Heart right ventricle (tissue), 16 donors: ENCODE results near the gene SELL. TPM values are rescaled to one million over a fixed set of nuclear protein-coding genes. Genes with fewer than 3 reads are reported as not detected.

Experiments used
- ATAC-seq, 8 donors: fragments of 200-7000 bp; cut with Tn5 transposase; one replicate each; pipeline ENCODE4 v1.9.1; 2020; ENCODE audit warnings: mild to moderate bottlenecking in 8 of 8, moderate library complexity in 8 of 8, moderate number of reproducible peaks in 1 of 8
- DNase-seq, 2 donors: peaks; one replicate each; pipeline ENCODE4 v3.0.0-alpha.2; 2020
- H3K27ac ChIP-seq, 10 donors: fragments of 200-600 bp; sonication (generic) in 2 of 10; one replicate each; pipeline versions ENCODE4 v1.5.0 to v1.8.0; 2020 to 2022; ENCODE audit warnings: mild to moderate bottlenecking in 3 of 10
- H3K27me3 ChIP-seq, 7 donors: fragments of 200-600 bp; one replicate each; pipeline ENCODE4 v1.8.0; 2021 to 2022; ENCODE audit warnings: mild to moderate bottlenecking in 2 of 7
- H3K36me3 ChIP-seq, 9 donors: fragments of 200-600 bp; sonication (generic) in 1 of 9; one replicate each; pipeline versions ENCODE4 v1.5.0 to v1.8.0; 2020 to 2022; ENCODE audit warnings: mild to moderate bottlenecking in 2 of 9
- H3K4me1 ChIP-seq, 9 donors: fragments of 200-600 bp; sonication (generic) in 1 of 9; one replicate each; pipeline versions ENCODE4 v1.5.0 to v1.8.0; 2020 to 2022; ENCODE audit warnings: mild to moderate bottlenecking in 4 of 9
- H3K4me3 ChIP-seq, 10 donors: fragments of 200-600 bp; sonication (generic) in 2 of 10; one replicate each; pipeline versions ENCODE4 v1.5.0 to v1.8.0; 2020 to 2022; ENCODE audit warnings: mild to moderate bottlenecking in 7 of 10, moderate library complexity in 2 of 10
- H3K9me3 ChIP-seq, 11 donors: fragments of 200-600 bp in 10 of 11; sonication (generic) in 2 of 11; one replicate each; pipeline versions ENCODE4 v1.5.0 to v1.8.0; 2013 to 2022; ENCODE audit warnings: mild to moderate bottlenecking in 2 of 11, control low read depth in 1 of 11, moderate library complexity in 1 of 11
- CTCF ChIP-seq, 9 donors: fragments of 200-600 bp; sonication (generic) in 2 of 9; IDR thresholded peaks; one replicate each; pipeline versions ENCODE4 v1.5.0 to v1.8.0; 2021 to 2022; ENCODE audit warnings: antibody characterized with exemption in 9 of 9, mild to moderate bottlenecking in 5 of 9, moderate library complexity in 1 of 9
- WGBS, 2 donors: extraction: QIAGEN DNeasy Blood & Tissue Kit; methylation state at CpG; one replicate each; pipeline ENCODE4 v1.1.7; 2013; ENCODE audit warnings: inconsistent platforms in 1 of 2; 5-methylcytosine and 5-hydroxymethylcytosine counted together
- intact Hi-C, 10 donors: fragments of 100-400 bp; cut with DNase I; formaldehyde crosslinking; loops; one replicate each; pipeline versions ENCODE4 v1.11.1 to v1.14.2; 2022
- polyA plus RNA-seq, 2 donors: library from polyadenylated mRNA; stranded (reverse); fragments of 200-250 nt; gene quantifications; one replicate each; pipeline ENCODE4 v1.2.3, GENCODE V29; 2013
- total RNA-seq, 10 donors: library from RNA; stranded (reverse); fragmentation: NEBNext Ultra II Directional in 3 of 10; extraction: Animal tissue kit (Norgen Biotek cat#: 25700) in 3 of 10; gene quantifications; one replicate each; pipeline versions ENCODE4 v1.2.1 to v1.2.4, GENCODE V29; 2021 to 2023
- donor health status: Arrhythmogenic right ventricular cardiomyopathy.
- donor health status: ischemic (EF 13 %, LVEDD 7.1; RV severe dilation, severe dysfunction).
- donor health status: healthy with polysubstance abuse.
- donor health status: DM: no; HTN: yes; CAD: no.
- donor health status: DM: no; HTN: no; CAD: no.
- donor health status: ischemic (EF 25% LVEDD 6.9; RV normal size, moderate dysfunction).
- donor health status: ischemic (EF 25% LVEDD 5.7; RV mildly dilated, moderate dysfunction).
- donor health status: healthy.
- donor health status: DM: yes; HTN: yes; CAD: no.
- donor health status: Ischemic cardiomyopathy.
- donor health status: ischemic (EF 35%, LVEDD 5.7; RV mildly dilated, moderate dysfunction).
- donor health status: nonischemic (EF 11% LVEDD 7.7; RV severe dilation, severe dysfunction).
- donor health status: DM: yes; HTN: yes; CAD: no.
- donor health status: PGD.
- donor health status: ischemic (EF 29% LVEDD 5.4; RV normal size, mild dysfunction).
- donor health status: nonischemic (EF 23%, LVEDD 6.1; RV moderate dilation, normal function).

The SELL gene
- total and polyA plus RNA-seq, 12 donors: 0.59 to 8.5 (median 1.6) TPM

GRCh38 chr1:169682071-169682470 is 29.3 kb downstream of the SELL start:
- H3K27ac ChIP-seq: no peak overlapping the region
- WGBS, 2 donors: 34 to 38% methylated on average over 2 of the region's 2 CpGs
- TF ChIP-seq CTCF (IDR thresholded peaks at IDR 0.05): no peak
- no peaks in the 10 kb centered on the region for H3K9me3 ChIP-seq
- DNase-seq (no peak), ATAC-seq (no peak)
- H3K4me1 ChIP-seq: peaks cover 0 to 10% (median 0%) of the 10 kb centered on the region in 9 donors
- no peaks in the 10 kb centered on the region for H3K36me3 ChIP-seq
- intact Hi-C loops: no loop called here
- H3K4me3 ChIP-seq: no peak overlapping the region
- peaks cover 0 to 53% (median 23%) of the 10 kb centered on the region in 7 donors for H3K27me3 ChIP-seq

DNA sequence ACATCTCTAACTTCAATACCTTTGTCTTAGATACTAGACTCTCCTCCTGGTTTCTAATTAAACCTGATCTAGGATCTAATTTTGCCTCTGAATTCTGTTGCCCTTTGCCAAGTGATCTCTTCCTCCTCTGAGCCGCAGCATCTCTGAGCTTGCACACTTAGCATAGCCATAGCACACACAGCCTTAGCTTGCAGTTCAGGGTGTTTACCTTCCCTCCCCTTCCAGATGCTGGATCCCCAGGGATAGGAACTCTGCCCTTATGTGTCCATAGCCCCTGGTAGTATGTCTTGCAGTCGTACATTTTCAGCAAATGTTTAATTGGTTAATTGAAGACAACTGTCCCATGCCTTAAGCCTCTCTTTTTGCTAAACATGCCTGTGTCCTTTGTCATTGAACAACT is 30.3 kb downstream of the SELL start:
- TF ChIP-seq CTCF (IDR thresholded peaks at IDR 0.05): no peak
- intact Hi-C loops: no loop called here
- DNase-seq (no peak), ATAC-seq (no peak)
- WGBS, 2 donors: 49 to 58% methylated on average over 2 of the region's 2 CpGs
- peaks cover 0 to 13% (median 0%) of the 10 kb centered on the region in 9 donors for H3K4me1 ChIP-seq
- H3K27ac ChIP-seq: no peak overlapping the region
- H3K9me3 ChIP-seq: no peaks in the 10 kb centered on the region
- no peaks in the 10 kb centered on the region for H3K36me3 ChIP-seq
- peaks cover 0 to 53% (median 23%) of the 10 kb centered on the region in 7 donors for H3K27me3 ChIP-seq
- no peak overlapping the region for H3K4me3 ChIP-seq

DNA sequence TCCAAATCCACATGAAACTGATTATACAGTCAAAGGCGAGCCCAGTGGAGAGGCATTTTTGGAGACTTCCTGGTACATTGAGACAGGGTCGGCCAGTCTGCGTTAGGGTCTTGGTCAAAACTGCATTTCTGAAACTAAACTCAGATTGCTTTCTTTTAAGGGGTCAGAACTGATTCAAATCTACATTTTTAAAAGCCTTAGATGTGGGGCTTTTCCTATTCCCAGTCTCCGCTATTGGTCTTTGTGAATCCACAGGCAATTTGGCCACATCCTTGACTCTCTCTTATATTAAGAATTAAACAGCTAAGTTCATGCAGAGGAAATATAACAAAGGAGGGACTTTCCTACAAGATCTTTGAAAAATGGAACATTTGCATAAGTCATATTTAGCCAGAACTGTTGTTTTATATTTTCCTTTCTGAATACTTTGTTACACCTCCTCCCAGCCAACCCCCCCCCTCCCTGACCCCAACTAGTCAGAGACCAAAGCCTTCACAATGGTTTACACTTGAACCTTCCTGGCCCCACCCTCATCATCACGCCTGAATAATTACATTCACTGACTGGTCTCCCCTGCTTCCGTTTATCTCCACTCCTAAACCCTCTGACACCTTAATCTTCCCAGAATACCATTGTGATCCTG is 30.9 kb downstream of the SELL start:
- no peak for TF ChIP-seq CTCF (IDR thresholded peaks at IDR 0.05)

DNA sequence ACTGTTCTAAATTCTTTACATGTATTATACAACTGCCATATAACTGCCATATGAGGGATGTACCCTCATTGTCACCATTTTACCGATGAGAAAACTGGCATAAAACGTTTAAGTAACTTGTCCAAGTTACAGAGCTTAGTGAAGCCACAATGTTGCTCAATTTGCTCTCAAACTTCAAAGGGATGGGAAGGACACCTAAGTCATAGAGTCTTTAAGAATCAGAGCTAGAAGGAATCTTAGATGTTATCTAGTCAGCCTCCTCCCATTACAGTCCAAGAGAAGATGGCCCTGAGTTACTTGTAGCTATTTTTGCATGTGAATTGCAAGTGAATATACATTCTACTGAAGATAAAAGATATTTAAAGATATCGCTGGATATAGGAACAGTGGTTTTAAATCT is 31.7 kb downstream of the SELL start:
- no peak overlapping the region for H3K27ac ChIP-seq
- no peaks in the 10 kb centered on the region for H3K9me3 ChIP-seq
- H3K4me3 ChIP-seq: no peak overlapping the region
- TF ChIP-seq CTCF (IDR thresholded peaks at IDR 0.05): no peak
- H3K36me3 ChIP-seq: no peaks in the 10 kb centered on the region
- intact Hi-C loops: no loop called here
- ATAC-seq (no peak), DNase-seq (no peak)
- peaks cover 0 to 48% (median 23%) of the 10 kb centered on the region in 7 donors for H3K27me3 ChIP-seq
- 77 to 80% methylated on average over 3 of the region's 3 CpGs for WGBS, 2 donors
- H3K4me1 ChIP-seq: peaks cover 0 to 20% (median 0%) of the 10 kb centered on the region in 9 donors

More for the DNA sequence above, 30.9 kb downstream of the SELL start:
- no peaks in the 10 kb centered on the region for H3K36me3 ChIP-seq
- no peak for DNase-seq
- ATAC-seq: no peak
- H3K27ac ChIP-seq: no peak overlapping the region
- H3K4me3 ChIP-seq: no peak overlapping the region
- no peaks in the 10 kb centered on the region for H3K9me3 ChIP-seq
- H3K4me1 ChIP-seq: peaks cover 0 to 20% (median 0%) of the 10 kb centered on the region in 9 donors
- H3K27me3 ChIP-seq: peaks cover 0 to 50% (median 23%) of the 10 kb centered on the region in 7 donors
- WGBS, 2 donors: 61 to 72% methylated on average over 6 of the region's 6 CpGs
- intact Hi-C loops: no loop called here
